ENCODE measurements around the gene SCART1.
"Not testable (repeated sequence)": the region's sequence is repeated elsewhere in the genome, so short reads cannot be mapped to it uniquely, and the experiment has no call there.

The SCART1 gene

GRCh38 chr10:133456041-133456951 lies 2.6 kb downstream of the SCART1 start:
- no peak for DNase-seq

GRCh38 chr10:133457100-133457841 lies 3.5 kb downstream of the SCART1 start:
- DNase-seq, result no peak

- DNase-seq, result no peak
Observed at GRCh38 chr10:133458021-133458709, 4.4 kb downstream of the SCART1 start.

- DNase-seq, result no peak
Observed at GRCh38 chr10:133458710-133459453, 5.1 kb downstream of the SCART1 start.

- no peak for DNase-seq
Observed at GRCh38 chr10:133459454-133460207, 5.9 kb downstream of the SCART1 start.

- no peak for DNase-seq
Observed at GRCh38 chr10:133460208-133460769, 6.5 kb downstream of the SCART1 start.

- no peak for DNase-seq
Observed at GRCh38 chr10:133461027-133461426, 7.3 kb downstream of the SCART1 start.

GRCh38 chr10:133461841-133462240 lies 8.1 kb downstream of the SCART1 start:
- no peak for DNase-seq

GRCh38 chr10:133462512-133463305 lies 9.0 kb downstream of the SCART1 start:
- DNase-seq, result no peak

- DNase-seq, result no peak
Observed at GRCh38 chr10:133464582-133465031, 10.9 kb downstream of the SCART1 start.

- DNase-seq, result no peak
Observed at GRCh38 chr10:133465191-133465949, 11.6 kb downstream of the SCART1 start.

- DNase-seq, result no peak
Observed at GRCh38 chr10:133465950-133466474, 12.3 kb downstream of the SCART1 start.

- no peak for DNase-seq
Observed at GRCh38 chr10:133466683-133467275, 13.0 kb downstream of the SCART1 start.

GRCh38 chr10:133467286-133467911 lies 13.7 kb downstream of the SCART1 start:
- no peak for DNase-seq

- not testable (repeated sequence) for DNase-seq
Observed at GRCh38 chr10:133469205-133469604, 15.5 kb downstream of the SCART1 start.

GRCh38 chr10:133471300-133472109 lies 17.8 kb downstream of the SCART1 start:
- DNase-seq, result no peak

- DNase-seq, result no peak
Observed at GRCh38 chr10:133473270-133473669, 19.5 kb downstream of the SCART1 start.

GRCh38 chr10:133474027-133474426 lies 20.3 kb downstream of the SCART1 start:
- no peak for DNase-seq
